Loucy (cell line): ENCODE measurements around the gene ZNF22.

Source experiments
- H2AFZ ChIP-seq: fragments of 200-600 bp; sonication (generic); 2 replicates; pipeline ENCODE4 v1.6.0; 2016; ENCODE audit warnings: antibody characterized with exemption, mild to moderate bottlenecking, low read length, moderate library complexity
- H3F3A ChIP-seq: fragments of 200-600 bp; 2 replicates; pipeline ENCODE4 v1.6.0; 2016; ENCODE audit warnings: antibody characterized with exemption, low read depth, mild to moderate bottlenecking
- H3K27me3 ChIP-seq: fragments of 200-600 bp; sonication (generic); 2 replicates; pipeline ENCODE4 v1.6.1; 2014; ENCODE audit warnings: low read length, mild to moderate bottlenecking; ENCODE audit not compliant: insufficient read depth, poor library complexity, severe bottlenecking
- H3K36me3 ChIP-seq: fragments of 200-600 bp; sonication (generic); 2 replicates; pipeline ENCODE4 v1.6.1; 2016; ENCODE audit warnings: low read length; ENCODE audit not compliant: insufficient read depth
- H3K4me1 ChIP-seq: fragments of 200-600 bp; sonication (generic); 2 replicates; pipeline ENCODE4 v1.5.1; 2014; ENCODE audit warnings: low read length, mild to moderate bottlenecking; ENCODE audit not compliant: insufficient read depth, poor library complexity, severe bottlenecking
- H3K4me2 ChIP-seq: fragments of 200-600 bp; sonication (generic); 2 replicates; pipeline ENCODE4 v1.6.0; 2014; ENCODE audit warnings: antibody characterized with exemption, low read length, low read depth, mild to moderate bottlenecking; ENCODE audit not compliant: poor library complexity, severe bottlenecking
- H3K4me3 ChIP-seq: fragments of 200-600 bp; sonication (generic); 2 replicates; pipeline ENCODE4 v1.5.1; 2014; ENCODE audit warnings: low read length, mild to moderate bottlenecking, mixed read lengths; ENCODE audit not compliant: poor library complexity, severe bottlenecking
- H3K79me2 ChIP-seq: fragments of 200-600 bp; sonication (generic); 2 replicates; pipeline ENCODE4 v1.6.1; 2014; ENCODE audit warnings: low read length; ENCODE audit not compliant: insufficient read depth
- H3K9ac ChIP-seq: fragments of 200-600 bp; sonication (generic); 2 replicates; pipeline ENCODE4 v1.6.0; 2014; ENCODE audit warnings: mild to moderate bottlenecking, low read depth, low read length, moderate library complexity; ENCODE audit not compliant: poor library complexity, severe bottlenecking
- H3K9me2 ChIP-seq: fragments of 200-600 bp; sonication (generic); replicated peaks from 2 replicates; pipeline ENCODE4 v1.6.1; 2016; ENCODE audit warnings: low read depth, low read length, mixed read lengths
- H3K9me3 ChIP-seq: fragments of 200-600 bp; sonication (generic); 2 replicates; pipeline ENCODE4 v1.6.1; 2014; ENCODE audit warnings: mild to moderate bottlenecking, antibody characterized with exemption, low read length, low read depth; ENCODE audit not compliant: insufficient read depth
- H4K20me1 ChIP-seq: fragments of 200-600 bp; sonication (generic); 2 replicates; pipeline ENCODE4 v1.6.0; 2014; ENCODE audit warnings: antibody characterized with exemption, low read length, mild to moderate bottlenecking; ENCODE audit not compliant: insufficient read depth, poor library complexity, severe bottlenecking
- CTCF ChIP-seq: fragments of 200-600 bp; sonication (generic); conservative IDR thresholded peaks from 2 replicates; pipeline ENCODE4 v1.5.1; 2014; ENCODE audit warnings: mild to moderate bottlenecking, antibody characterized with exemption, low read length
- EZH2phosphoT487 ChIP-seq: fragments of 200-600 bp; IDR thresholded peaks from 2 replicates; pipeline ENCODE4 v1.6.1; 2018; ENCODE audit warnings: antibody characterized with exemption, mild to moderate bottlenecking, moderate library complexity, borderline replicate concordance

Gene ZNF22

GRCh38 chr10:44971935-44972757, 28.6 kb upstream of the ZNF22 start:
- H4K20me1 ChIP-seq = no peaks in the 10 kb centered on the region
- H3K79me2 ChIP-seq = no peaks in the 10 kb centered on the region
- TF ChIP-seq EZH2phosphoT487 (no peak), CTCF (no peak)
- H3K36me3 ChIP-seq = no peaks in the 10 kb centered on the region
- H3K9ac ChIP-seq = no peak overlapping the region
- H3K4me2 ChIP-seq = no peak overlapping the region
- no peaks in the 10 kb centered on the region for H3K27me3 ChIP-seq
- H3K4me1 ChIP-seq = peaks cover 49% of the 10 kb centered on the region
- no peaks in the 10 kb centered on the region for H3F3A ChIP-seq
- no peaks in the 10 kb centered on the region for H3K9me3 ChIP-seq
- no peak overlapping the region for H2AFZ ChIP-seq
- no peaks in the 10 kb centered on the region for H3K9me2 ChIP-seq
- no peak overlapping the region for H3K4me3 ChIP-seq

- Histone ChIP-seq H3K4me3 (no peak overlapping the region), H3K9ac (peak overlapping the region; percentile 85), H3F3A (no peaks in the 10 kb centered on the region), H3K79me2 (no peaks in the 10 kb centered on the region), H3K4me2 (no peak overlapping the region), H3K27me3 (no peaks in the 10 kb centered on the region), H3K4me1 (peaks cover 42% of the 10 kb centered on the region), H3K36me3 (no peaks in the 10 kb centered on the region), H4K20me1 (no peaks in the 10 kb centered on the region), H3K9me2 (no peaks in the 10 kb centered on the region), H2AFZ (no peak overlapping the region), H3K9me3 (no peaks in the 10 kb centered on the region)
- TF ChIP-seq EZH2phosphoT487 = no peak
- TF ChIP-seq CTCF = no peak
Observed at GRCh38 chr10:44972874-44973306, 27.8 kb upstream of the ZNF22 start.

GRCh38 chr10:44973323-44974081, 27.2 kb upstream of the ZNF22 start:
- no peaks in the 10 kb centered on the region for H3K36me3 ChIP-seq
- no peaks in the 10 kb centered on the region for H3F3A ChIP-seq
- H3K4me3 ChIP-seq = peak overlapping the region; percentile 72
- peak overlapping the region; percentile 79 for H3K4me2 ChIP-seq
- H3K79me2 ChIP-seq = no peaks in the 10 kb centered on the region
- no peaks in the 10 kb centered on the region for H3K9me3 ChIP-seq
- H3K9ac ChIP-seq = peak overlapping the region; percentile 85
- no peaks in the 10 kb centered on the region for H3K27me3 ChIP-seq
- H3K4me1 ChIP-seq = peaks cover 40% of the 10 kb centered on the region
- no peaks in the 10 kb centered on the region for H3K9me2 ChIP-seq
- no peak for TF ChIP-seq EZH2phosphoT487
- TF ChIP-seq CTCF = no peak
- H4K20me1 ChIP-seq = no peaks in the 10 kb centered on the region
- no peak overlapping the region for H2AFZ ChIP-seq
